HEK293 (cell line): ENCODE data around the gene MESP2.
A peak's percentile ranks its signal among the peaks of the same experiment; 100 is the strongest.

ENCODE experiments used
- CTCF ChIP-seq: fragments of 450-650 bp; formaldehyde crosslinking; IDR thresholded peaks from 2 replicates; pipeline ENCODE4 v1.5.1; 2016; ENCODE audit warnings: missing biosample characterization, missing genetic modification characterization
- MZF1 ChIP-seq: fragments of 450-650 bp; formaldehyde crosslinking; IDR thresholded peaks from 2 replicates; pipeline ENCODE4 v1.5.1; 2017; ENCODE audit warnings: missing biosample characterization, missing genetic modification characterization, borderline replicate concordance
- ZNF157 ChIP-seq: fragments of 450-650 bp; formaldehyde crosslinking; IDR thresholded peaks from 2 replicates; pipeline ENCODE4 v1.5.1; 2016; ENCODE audit warnings: missing biosample characterization, missing genetic modification characterization
- ZNF174 ChIP-seq: fragments of 450-650 bp; formaldehyde crosslinking; IDR thresholded peaks from 2 replicates; pipeline ENCODE4 v1.5.0; 2017; ENCODE audit warnings: missing biosample characterization, mild to moderate bottlenecking, missing genetic modification characterization
- ZNF23 ChIP-seq: fragments of 450-650 bp; formaldehyde crosslinking; IDR thresholded peaks from 2 replicates; pipeline ENCODE4 v1.5.1; 2016; ENCODE audit warnings: missing biosample characterization, missing genetic modification characterization, borderline replicate concordance
- ZNF624 ChIP-seq: fragments of 450-650 bp; formaldehyde crosslinking; IDR thresholded peaks from 2 replicates; pipeline ENCODE4 v1.5.1; 2017; ENCODE audit warnings: missing biosample characterization, missing genetic modification characterization
- ZNF843 ChIP-seq: fragments of 450-650 bp; formaldehyde crosslinking; IDR thresholded peaks from 2 replicates; pipeline ENCODE4 v1.5.1; 2016; ENCODE audit warnings: missing biosample characterization, missing genetic modification characterization
- TF ChIP-seq, protein P1 (sequence below): fragments of 450-650 bp; formaldehyde crosslinking; IDR thresholded peaks from 2 replicates; pipeline ENCODE4 v1.5.1; 2016; ENCODE audit warnings: missing biosample characterization, missing genetic modification characterization, borderline replicate concordance

- no peak for TF ChIP-seq ZNF23
- TF ChIP-seq ZNF174 (tag by site-specific recombination): no peak
- TF ChIP-seq ZNF624 (tag by site-specific recombination): no peak
- peak; percentile 81 for TF ChIP-seq CTCF
- TF ChIP-seq ZNF157 (tag by site-specific recombination): no peak
- TF ChIP-seq MZF1 (tag by site-specific recombination): no peak
- TF ChIP-seq, protein P1, sequence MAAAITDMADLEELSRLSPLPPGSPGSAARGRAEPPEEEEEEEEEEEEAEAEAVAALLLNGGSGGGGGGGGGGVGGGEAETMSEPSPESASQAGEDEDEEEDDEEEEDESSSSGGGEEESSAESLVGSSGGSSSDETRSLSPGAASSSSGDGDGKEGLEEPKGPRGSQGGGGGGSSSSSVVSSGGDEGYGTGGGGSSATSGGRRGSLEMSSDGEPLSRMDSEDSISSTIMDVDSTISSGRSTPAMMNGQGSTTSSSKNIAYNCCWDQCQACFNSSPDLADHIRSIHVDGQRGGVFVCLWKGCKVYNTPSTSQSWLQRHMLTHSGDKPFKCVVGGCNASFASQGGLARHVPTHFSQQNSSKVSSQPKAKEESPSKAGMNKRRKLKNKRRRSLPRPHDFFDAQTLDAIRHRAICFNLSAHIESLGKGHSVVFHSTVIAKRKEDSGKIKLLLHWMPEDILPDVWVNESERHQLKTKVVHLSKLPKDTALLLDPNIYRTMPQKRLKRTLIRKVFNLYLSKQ: no peak
- no peak for TF ChIP-seq ZNF843
These were observed 15.7 kb upstream of the MESP2 start for GRCh38 chr15:89760303-89761008.
